ENCODE data around the gene CCL7.

- no peak for TF ChIP-seq CTCF (IDR thresholded peaks at IDR 0.05)
- TF ChIP-seq POLR2A (IDR thresholded peaks at IDR 0.05): no peak
Measured at GRCh38 chr17:34254146-34254545, 15.9 kb upstream of the CCL7 start.

Measured in transverse colon (tissue), 3 donors.